HG03575 (cell line): ENCODE results near the gene SPATA45.
"Not testable (repeated sequence)": the region's sequence is repeated elsewhere in the genome, so short reads cannot be mapped to it uniquely, and the experiment has no call there.

Experiments used
- ATAC-seq: cut with Tn5 transposase; IDR thresholded peaks from one replicate; pipeline ENCODE4 v1.9.1; 2021; ENCODE audit not compliant: unreplicated experiment, insufficient number of reproducible peaks, low FRiP score; ENCODE audit errors: extremely low read depth

The SPATA45 gene

DNA sequence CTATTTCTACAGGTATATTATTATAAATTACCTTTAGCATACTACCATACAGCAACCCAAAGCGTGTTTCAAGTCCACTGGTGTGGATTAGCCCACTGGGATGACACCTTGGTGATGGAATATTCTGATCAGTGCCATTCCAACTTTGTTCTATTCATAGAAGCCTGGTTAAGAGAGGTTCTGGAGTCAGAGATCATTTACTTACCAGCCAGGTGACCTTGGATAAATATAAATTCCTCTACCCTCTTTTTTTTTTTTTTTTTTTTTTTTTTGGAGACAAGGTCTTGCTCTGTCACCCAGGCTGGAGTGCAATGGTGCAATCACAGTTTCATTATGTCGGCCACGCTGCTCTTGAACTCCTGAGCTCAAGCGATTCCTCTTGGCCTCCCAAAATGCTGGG is at the start of gene SPATA45:
Gene SPATA45, minus strand, starts transcription at position 101 of the 400 bp plus-strand sequence. CDS start 11,500 bp downstream, outside the sequence.
- no peak for ATAC-seq

DNA sequence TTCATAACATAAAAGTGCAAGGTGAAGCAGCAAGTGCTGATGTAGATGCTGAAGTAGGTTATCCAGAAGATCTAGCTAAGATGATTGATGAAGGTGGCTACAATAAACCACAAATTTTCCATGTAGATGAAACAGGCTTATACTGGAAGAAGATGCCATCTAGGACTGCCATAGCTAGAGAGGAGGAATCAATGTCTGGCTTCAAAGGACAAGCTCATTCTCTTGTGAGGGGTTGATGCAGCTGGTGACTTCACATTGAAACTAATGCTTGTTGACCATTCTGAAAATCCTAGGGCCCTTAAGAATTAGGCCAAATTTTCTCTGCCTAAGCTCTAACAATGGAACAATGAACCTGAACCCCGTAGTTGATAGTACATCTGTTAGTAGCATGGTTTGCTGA is 44.7 kb upstream of the SPATA45 start:
- ATAC-seq = no peak

DNA sequence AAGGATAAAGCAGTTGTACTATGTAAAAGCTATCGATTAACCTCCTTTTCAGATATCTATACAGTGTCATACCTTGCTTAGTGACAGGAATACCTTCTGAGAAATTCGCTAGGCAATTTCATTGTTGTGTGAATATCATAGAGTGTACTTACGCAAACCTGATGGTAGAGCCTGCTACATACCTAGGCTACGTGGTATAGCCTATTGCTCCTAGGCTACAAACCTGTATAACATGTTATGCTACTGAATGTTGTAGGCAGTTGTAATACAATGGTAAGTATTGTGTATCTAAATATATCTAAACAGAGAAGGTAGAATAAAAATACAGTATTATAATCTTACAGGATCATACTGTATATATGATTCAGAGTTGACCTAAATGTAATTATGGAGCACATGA is 37.1 kb upstream of the SPATA45 start:
- ATAC-seq = no peak

DNA sequence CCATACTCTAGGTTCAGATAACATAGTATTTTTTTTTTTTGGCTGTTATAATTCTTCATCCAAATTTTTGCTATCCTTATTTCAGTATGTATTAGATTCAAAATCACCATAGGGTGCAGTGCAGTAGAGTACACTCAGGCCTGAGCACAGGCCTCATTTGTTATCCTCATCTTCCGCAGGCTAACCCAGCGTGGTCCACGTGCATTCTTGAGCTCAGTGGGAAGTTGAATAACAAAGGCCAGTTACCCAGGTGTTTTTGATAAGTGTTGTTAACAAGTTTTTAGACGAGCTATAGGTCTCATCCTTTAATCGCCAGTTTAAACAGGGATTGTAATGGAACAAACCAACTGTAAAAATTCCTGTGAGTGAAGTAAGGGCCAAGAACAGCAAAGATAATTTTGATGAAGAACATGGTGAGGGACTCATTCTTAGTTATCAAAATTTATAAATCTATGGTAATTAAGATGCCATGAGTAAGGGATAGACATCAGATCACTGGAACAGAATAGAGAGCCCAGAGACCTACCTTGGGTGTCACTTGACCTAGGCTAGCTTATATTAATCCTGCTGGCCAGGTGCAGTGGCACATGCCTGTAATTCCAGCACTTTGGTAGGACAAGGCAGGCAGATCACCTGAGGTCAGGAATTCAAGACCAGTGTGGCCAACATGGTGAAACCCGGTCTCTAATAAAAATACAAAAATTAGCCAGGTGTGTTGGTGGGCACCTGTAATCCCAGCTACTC is 32.7 kb upstream of the SPATA45 start:
- no peak for ATAC-seq

DNA sequence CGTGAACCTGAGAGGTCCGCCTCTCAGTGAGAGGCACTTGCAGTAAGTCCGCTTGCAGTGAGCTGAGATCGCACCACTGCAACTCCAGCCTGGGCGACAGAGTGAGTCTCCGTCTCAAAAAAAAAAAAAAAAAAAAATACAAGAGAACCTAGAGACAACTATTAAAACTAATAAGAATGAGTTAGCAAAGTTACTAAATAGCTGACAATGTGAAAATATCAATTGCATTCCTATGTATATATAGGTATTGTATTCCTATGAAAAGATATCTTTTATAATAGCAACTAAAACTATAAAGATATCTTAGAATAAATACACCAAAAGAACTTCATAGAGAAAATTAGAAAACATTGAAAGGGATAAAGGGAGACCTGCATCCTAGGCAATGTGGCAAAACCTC is 31.0 kb upstream of the SPATA45 start:
- no peak for ATAC-seq

DNA sequence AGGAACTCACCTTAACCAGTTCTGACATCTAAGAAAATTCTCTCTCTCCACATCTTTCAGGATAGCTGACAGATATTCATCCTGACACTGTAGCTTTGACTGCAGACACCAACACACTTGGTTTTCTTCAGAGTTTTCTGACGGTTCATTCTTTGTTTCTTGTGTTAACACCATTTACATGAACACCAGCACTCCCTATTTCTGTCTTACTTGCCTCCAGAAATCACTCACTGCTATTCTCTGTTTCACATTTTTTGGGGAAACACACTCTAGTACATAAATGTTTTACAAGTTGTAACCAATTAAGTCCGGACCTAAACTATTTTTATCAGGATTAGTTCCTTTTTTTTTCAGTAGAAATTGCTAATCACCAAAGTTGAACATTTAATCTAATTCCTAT is 26.1 kb upstream of the SPATA45 start:
- ATAC-seq = no peak

DNA sequence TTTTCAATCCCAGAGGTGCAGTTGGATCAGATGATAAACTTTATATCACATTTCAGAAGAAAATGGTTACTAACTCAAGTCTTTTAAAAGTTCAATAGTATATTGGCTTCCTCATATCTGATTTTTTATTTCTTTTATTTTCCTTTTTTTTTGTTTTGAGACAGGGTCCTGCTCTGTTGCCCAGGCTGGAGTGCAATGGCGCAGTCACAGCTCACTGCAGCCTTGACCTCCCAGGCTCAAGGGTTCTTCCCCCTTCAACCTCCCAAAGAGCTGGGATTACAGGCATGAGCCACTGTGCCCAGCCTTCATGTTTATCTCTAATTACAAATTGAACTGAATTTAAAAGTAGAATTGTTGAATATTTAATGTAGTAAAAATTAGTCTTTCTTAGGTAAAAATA is 24.5 kb upstream of the SPATA45 start:
- ATAC-seq = no peak

DNA sequence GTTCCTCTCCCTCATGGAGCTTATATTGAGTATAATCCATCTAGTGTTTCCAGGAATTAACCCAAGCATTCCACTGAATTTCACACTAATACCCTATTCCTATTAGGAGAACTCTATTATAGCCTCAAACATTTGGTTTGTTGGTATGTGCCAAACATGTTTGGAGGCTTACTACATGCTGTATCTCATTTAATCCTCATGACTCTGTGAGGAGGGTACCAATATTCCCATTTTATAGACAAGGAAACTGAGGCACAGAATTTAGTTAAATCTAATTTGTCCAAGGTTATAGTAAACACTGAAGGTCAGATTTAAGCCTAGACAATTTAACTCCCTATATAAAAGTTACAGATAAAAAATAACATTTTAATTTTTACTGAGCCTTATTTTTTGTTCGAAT is 19.7 kb upstream of the SPATA45 start:
- no peak for ATAC-seq

DNA sequence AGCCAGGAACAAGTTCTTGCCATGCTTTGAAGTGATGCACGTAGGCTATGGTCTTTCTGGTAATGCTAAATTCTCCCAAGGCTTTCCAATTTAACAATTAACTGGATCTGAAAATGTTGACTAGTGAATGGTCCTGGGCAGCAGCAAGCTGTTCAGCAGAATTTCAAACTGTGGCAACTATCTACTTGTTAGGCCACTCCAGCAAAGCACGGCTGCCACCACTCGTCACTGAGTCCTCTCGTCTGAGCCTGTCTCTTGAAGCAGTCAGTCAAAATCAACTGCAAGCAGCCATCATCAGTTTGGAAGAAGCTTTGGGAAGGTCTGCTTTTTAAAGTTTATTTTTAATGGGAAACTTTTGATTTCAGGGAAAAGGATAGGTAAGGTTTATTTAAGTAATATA is 16.8 kb upstream of the SPATA45 start:
- ATAC-seq = no peak

DNA sequence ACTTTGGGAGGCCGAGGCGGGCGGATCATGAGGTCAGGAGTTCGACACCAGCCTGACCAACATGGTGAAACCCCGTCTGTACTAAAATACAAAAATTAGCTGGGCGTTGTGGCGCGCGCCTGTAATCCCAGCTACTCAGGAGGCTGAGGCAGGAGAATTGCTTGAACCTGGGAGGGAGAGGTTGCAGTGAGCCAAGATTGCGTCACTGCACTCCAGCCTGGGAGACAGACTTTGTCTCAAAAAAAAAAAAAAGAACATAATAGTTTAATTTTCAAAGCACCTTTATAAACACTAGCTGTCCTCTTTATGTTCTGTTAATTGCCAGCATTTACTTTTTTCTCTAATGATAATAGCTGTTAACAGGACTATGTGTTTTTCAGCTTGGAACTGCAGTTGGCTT is 15.9 kb upstream of the SPATA45 start:
- ATAC-seq = not testable (repeated sequence)

DNA sequence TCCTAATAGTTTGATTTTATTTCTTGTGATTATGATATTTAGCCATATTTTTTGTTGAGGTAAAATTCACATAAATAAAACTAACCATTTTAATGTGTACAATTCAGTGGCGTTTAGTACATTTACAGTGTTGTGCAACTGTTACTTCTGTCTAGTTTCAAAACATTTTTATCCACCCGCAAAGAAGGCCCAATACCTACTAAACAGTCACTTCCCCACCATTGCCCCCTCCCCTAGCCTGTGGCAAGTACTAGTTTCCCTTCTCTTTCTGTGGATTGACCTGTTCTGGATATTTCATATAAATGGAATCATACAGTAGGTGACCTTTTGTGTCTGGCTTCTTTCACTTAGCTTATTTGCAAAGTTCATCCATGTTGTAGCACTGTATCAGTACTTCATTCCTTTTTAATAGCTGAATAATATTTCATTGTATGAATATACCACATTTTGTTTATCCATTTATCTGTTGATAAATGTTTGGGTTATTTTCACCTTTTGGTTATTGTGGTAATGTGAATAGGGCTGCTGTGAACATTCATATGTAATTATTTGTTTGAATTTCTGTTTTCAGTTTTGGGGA is 14.8 kb upstream of the SPATA45 start:
- no peak for ATAC-seq

DNA sequence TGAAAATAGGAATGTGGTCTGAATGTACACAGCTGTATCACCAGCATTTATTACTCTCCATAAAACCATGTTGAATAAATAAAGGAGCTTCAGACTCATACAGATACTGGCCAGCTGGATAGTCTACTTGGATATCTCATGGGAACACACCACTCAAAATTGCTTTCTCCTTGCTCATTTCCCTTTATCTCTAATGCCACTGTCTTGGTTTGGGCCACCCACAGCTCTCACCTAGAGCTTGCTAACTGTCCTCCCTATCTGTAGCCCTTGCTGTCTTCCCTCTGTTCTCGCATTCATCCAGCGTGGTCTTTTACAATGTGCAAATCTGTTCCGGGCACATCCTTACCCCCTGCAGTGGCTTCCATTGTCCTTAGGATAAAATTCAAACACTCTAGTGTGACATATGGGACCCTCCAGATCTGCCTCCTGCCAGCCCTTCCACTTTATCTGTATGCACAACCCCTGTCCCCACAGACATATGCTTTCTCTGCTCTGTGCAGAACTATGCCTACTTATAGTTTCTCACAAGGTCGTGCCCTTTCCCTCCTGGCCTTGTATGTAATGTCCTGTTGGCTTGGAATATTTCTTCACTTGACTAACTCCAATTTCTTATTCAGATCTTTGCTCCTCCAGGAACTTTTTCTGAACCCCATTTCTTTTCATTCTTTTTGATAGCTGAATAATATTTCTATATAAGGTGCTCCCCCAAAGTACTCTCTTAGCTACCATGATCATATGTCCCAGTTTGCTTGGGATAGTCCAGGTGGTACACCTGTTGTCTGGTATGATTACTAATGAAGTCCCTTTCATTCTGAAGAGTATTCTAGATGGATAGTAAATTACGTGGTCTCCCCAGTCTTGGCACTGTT is 13.5 kb upstream of the SPATA45 start:
- ATAC-seq = no peak

DNA sequence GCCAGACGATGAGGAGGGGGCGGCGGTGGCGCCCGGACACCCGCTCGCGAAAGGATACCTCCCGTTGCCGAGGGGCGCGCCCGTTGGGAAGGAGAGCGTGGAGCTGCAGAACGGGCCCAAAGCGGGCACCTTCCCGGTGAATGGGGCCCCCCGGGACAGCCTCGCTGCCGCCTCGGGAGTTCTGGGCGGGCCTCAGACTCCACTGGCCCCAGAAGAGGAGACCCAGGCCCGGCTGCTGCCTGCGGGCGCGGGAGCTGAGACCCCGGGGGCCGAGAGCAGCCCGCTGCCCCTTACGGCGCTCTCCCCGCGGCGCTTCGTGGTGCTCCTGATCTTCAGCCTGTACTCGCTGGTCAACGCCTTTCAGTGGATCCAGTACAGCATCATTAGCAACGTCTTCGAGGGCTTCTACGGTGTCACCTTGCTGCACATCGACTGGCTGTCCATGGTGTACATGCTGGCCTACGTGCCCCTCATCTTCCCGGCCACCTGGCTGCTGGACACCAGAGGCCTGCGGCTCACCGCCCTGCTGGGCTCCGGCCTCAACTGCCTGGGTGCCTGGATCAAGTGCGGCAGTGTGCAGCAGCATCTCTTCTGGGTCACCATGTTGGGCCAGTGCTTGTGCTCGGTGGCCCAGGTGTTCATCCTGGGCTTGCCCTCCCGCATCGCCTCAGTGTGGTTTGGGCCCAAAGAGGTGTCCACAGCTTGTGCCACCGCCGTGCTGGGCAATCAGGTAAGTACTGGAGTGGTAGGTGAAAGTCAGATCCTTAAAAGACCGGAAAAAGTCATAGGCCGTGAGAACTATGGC is 11.2 kb upstream of the SPATA45 start:
- no peak for ATAC-seq

DNA sequence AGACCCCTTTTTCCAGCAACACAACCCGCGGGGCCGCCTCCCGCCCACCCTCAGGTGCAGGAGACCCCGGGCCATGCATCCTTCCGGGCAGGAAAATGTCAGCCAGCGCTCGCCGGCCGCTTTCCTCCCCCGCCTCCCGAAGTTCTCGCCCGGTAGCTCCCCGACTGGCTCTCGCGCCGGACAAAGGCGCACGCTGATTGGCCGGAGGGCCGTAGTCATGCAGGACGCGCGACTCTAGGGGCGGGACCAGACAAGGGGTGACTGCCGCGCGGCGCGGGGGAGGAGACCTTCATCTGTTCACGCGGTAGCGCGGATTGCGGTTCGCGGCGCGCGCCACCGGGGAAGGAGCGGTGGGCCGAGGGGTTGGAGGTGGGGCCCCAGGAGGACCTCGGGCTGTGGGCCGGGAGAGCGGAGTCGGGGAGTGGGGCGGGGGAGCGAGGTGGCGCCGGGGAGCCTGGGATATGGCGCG is 10.6 kb upstream of the SPATA45 start, which contains the start of gene FLVCR1:
Gene FLVCR1, plus strand, starts transcription at position 284 of the 469 bp plus-strand sequence. Its CDS starts 178 bp downstream, at position 462.
- peak; percentile 66 for ATAC-seq

DNA sequence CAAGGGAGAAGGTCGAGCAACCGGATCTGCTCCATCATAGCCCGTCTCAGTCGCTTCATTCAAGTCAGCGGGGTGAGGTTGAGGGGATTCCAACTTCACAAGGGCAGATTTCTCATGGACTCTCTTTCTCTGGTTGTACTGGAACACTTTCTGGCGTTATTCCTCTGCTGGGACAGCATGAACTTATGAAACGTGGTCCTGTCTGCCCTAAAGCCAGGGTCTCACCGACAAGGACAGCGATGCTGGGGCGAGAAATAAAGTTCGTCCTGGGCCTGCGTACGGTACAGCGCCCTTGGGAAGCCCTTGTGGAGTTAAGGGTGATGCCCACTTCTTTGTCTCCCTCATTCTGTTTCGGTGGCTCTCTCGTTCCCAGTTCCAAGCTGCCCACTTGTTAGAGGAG is 9.3 kb upstream of the SPATA45 start:
- ATAC-seq = no peak

DNA sequence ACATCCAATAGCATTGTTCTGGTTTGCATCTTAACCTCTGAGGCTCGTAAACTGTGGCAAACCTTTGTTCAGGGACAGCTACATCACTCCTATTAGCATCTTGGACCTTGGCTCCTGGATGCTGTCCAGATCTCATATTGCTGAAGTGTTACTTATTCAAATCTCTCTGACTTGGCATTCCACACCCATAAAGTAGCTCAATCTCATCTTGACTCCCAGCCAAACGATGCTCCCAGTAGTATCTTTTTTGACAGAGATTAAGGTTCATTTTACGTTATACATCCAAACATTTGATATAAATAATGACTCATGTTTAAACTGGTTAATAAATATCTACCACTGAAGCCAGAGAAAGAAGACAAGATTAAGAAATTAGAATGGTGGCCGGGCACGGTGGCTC is 6.2 kb upstream of the SPATA45 start:
- ATAC-seq = no peak

DNA sequence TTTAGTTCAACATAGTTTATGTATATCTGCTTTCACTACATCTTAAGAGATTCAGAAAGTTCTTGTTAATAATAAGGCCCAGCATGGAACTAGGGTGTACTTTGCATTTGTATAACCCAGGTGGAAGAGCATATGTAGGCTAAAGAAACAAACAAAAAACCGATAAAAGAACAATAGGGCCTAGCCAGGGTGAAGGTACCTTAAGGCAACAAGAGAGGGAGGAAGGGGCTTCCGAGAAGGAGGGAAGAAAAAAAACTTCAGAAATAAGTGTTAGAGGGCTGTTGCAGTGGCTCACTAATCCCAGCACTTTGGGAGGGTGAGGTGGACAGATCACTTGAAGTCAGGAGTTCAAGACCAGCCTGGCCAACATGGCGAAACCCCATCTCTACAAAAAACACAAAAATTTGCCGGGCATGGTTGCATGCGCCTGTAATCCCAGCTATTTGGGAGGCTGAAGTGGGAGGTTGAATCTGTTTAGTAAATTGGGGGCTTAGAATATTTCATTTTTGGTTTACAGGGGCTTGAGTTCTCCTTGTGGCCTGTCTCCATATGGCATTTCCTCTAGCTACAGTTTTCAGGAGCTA is 4.7 kb upstream of the SPATA45 start:
- no peak for ATAC-seq

DNA sequence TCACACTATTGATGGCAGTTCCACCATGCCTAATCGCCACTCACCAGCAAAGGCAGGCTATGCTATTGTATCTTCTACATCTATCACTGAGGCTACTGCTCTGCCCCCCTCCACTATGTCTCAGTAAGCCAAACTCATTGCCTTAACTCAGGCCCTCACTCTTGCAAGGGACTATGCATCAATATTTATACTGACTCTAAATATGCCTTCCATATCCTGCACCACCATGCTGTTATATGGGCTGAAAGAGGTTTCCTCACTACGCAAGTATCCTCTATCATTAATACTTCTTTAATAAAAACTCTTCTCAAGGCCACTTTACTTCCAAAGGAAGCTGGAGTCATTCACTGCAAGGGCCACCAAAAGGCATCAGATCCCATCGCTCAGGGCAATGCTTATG is 2.9 kb downstream of the SPATA45 start:
- ATAC-seq = not testable (repeated sequence)

DNA sequence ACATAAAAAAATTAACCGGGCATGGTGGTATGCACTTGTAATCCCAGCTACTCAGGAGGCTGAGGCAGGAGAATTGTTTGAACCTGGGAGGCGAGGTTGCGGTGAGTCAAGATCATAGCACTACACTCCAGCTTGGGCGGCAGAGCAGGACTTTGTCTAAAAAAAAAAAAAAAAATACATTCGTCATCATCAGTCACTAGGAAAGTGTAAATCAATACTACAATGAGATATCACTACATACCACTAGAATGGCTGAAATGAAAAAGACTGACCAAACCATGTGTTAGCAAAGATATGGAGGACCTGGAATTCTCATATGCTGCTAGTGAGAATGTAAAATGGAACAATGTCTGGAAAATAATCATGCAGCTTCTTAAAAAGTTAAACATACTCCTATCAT is 9.3 kb downstream of the SPATA45 start:
- ATAC-seq = no peak
